GM19240 (cell line): ENCODE measurements around the gene TPBG.
"Not testable (repeated sequence)": the region's sequence is repeated elsewhere in the genome, so short reads cannot be mapped to it uniquely, and the experiment has no call there.

Experiments
- DNase-seq: peaks from one replicate; pipeline ENCODE4 v3.0.0; 2011; ENCODE audit warnings: low spot score; ENCODE audit not compliant: insufficient read length

Gene TPBG

GRCh38 chr6:82374516-82374915, 10.9 kb downstream of the TPBG start:
- no peak for DNase-seq

- no peak for DNase-seq
Observed at GRCh38 chr6:82376636-82377035, 13.0 kb downstream of the TPBG start.

DNA sequence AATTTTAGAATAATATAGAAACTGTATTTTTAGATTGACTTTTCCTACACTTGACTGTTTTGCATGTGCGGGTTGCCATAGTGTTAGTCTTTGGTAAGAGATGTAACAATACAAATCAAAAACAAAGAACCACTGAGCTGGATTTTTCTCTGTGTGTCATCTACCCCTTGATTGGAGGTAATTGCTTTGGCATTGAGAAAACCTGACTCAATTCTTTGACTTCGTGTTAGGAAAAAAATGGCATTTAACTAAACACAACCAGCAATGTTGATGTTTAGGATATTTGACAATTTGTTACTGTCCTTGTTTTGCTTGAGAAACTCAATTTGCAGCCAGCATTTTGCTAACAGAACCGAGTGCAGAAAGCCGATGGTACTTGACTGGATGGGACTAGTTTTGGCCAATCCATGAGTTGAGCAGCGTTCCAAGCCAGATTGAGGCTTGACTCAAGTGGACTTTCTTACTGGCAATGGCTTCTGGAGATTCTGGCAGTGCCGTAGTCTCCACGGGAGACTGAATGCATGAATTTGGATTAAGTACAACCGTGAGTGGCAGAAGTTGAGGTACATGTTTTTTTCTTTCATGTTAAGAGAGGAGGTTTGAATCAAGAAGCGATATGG, 17.1 kb downstream of the TPBG start:
- DNase-seq: no peak

DNA sequence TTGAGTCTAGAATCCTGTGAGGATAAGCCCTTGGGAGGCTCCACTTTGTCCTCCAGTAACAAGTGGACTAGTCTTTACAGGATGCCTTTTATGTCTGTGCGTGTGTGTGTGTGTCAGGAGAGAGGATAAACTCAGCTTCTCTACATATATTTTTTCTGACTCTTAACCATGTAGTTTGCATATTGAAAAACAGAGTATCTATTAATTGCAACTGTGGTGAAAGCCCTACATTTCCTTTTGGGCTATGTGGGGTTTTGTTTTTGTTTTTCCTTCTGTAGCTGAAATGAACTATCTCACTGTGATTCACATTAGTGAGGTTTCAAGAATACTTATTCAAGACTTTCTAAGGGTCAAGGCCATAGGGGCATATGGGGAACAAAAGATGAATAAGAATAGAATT, 17.7 kb downstream of the TPBG start:
- DNase-seq: no peak

DNA sequence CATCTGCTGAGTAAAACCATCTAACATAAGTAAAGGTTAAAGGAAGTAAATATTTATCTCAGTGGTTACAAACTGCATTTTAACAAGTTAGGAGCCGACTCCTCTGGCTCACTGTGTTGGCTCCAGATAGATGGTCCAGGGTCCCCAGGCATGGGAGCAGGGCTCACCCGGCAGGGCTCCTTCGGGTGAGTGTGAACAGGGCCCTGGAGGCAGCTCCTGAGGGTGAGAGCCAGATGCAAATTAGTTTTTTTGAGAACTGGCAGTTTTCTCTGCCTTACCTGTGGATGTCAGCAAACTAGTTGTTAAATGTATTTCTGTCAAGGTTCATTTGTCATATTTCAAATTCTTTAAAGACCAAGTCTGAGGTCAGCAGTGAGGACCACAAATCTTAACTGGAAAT, 21.5 kb downstream of the TPBG start:
- no peak for DNase-seq

- DNase-seq: no peak
Observed at GRCh38 chr6:82385546-82385945, 21.9 kb downstream of the TPBG start.

DNA sequence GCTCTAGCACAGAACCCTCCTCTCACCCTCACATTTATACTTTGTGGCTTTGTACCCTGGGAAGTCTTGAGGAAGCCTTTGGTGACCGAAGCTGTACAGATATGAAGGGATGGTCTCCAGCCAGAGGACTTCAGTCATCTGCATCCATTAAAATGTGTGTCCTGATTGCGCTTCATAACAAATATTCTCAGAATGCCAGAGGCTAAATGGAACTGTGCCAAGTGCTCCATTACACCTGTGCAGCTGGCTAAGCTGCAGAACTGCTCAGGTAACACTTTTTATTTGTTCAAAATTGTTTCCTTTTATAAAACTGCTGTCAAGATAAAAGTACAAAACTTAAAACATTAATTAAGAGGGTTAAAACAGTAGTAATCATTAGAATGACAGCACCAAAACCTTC, 22.3 kb downstream of the TPBG start:
- no peak for DNase-seq

- not testable (repeated sequence) for DNase-seq
Observed at GRCh38 chr6:82394770-82395169, 31.2 kb downstream of the TPBG start.

- no peak for DNase-seq
Observed at GRCh38 chr6:82396964-82397751, 33.5 kb downstream of the TPBG start.

- DNase-seq: no peak
Observed at GRCh38 chr6:82397962-82398692, 34.5 kb downstream of the TPBG start.

- DNase-seq: no peak
Observed at GRCh38 chr6:82408952-82409431, 45.4 kb downstream of the TPBG start.

GRCh38 chr6:82410151-82410648, 46.6 kb downstream of the TPBG start:
- no peak for DNase-seq

- no peak for DNase-seq
Observed at GRCh38 chr6:82413868-82414267, 50.3 kb downstream of the TPBG start.

DNA sequence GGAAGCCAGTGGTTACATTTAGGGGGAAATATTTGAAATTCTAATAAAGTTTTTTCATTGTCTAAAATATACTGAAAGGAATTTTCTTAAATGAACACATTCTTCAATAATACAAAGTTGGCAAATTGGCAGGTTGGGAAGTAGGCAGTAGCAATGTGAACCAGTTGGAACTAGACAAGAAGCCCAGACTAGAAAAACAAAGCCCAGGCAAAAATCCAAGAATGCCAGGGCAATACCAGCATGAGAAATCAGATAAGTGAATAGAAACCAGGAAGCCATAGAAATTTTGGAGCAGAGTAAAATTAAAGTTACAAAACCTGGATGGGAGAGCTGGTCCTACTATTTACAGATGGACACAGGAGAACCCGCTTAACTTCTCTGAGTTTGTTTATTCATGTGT, 52.2 kb downstream of the TPBG start:
- DNase-seq: no peak

DNA sequence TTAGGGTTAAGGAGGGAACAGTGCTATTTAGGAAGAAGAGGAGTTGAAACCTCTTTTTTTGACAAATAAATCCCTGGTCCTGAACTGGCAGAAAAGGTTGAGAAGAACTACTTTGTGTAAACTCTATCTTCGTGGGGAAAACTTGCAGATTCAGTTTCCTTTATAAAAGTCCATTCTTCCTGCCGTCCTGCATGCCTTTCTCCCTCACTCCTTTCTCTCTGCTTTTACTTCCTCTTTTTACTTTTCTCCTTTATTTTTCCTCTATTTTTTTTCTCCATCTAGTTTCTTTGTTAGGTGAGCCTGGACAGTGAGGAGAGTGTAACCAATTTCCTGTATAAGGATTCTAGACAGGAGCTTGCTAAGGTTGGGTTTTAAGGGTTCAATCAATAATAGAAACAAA, 52.7 kb downstream of the TPBG start:
- no peak for DNase-seq
